GM18861 (cell line): ENCODE data around the gene LRRC32.

Experiments
- ATAC-seq: cut with Tn5 transposase; IDR thresholded peaks from one replicate; pipeline ENCODE4 v1.9.1; 2021; ENCODE audit not compliant: unreplicated experiment

Gene LRRC32

DNA sequence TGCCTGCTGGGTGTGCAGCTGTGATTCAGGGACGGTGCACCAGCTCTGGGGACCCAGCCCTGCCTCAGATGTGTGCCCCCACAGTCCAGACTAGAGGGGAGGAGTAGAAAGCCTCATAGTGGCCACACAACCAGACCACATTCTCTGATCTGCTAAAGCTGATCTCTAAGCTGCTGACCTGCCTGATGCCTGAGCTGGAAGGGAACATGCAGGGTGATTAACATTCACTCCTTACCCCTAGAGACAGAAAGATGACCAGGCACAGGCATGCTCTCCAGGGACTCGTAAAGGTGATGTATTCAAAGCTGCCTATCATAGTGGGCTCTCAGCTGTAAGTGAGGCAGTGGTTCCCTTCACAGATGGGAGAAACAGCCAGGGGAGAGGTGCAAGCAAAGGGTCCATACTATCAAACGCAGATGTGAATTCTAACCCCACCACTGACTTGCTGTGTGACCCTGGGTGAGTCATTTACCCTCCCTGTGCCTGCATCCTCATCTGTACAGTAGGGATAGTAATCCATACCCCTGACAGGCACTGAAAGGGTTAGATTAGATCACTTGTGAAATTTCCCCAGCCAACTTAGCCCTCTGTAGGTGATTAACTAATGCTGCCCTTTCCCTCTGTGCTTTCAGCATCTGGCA is 29.0 kb upstream of the LRRC32 start:
- no peak for ATAC-seq

DNA sequence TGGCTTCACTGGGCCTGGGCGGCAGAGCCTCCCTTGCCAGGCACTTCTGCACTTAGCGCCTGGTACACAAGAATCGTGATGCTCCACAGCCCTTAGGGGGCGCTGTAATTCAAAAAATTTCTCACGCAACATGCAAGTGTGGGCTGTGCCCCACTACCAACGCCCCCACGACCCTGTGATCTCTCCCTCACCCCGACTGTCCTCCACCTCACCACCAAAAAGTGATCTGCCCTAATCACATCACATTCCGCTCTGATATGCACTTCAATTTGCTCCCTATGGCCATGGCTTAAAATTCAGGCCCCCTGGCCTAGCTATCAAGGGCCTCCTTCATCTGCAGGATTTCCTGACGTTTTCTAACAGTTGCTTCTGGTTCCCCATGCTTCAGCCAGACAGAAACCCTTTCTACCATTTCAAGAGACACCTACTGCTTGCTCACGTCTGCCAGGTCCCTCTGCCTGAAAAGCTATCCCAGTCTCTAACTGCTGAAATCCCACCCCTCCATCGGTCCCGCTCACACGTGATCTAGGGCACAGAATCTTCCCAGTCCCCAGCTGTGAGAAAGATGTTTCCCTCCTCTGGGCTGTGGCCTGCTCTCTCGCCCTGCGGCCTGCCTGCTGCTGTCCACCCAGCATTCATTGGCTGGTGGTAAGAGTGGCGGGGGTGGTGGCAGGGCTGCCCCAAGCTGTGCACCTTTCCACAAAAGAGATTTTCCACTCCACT is 27.9 kb upstream of the LRRC32 start:
- ATAC-seq = no peak

- ATAC-seq = no peak
These were observed 26.2 kb upstream of the LRRC32 start for GRCh38 chr11:76696756-76697155.

DNA sequence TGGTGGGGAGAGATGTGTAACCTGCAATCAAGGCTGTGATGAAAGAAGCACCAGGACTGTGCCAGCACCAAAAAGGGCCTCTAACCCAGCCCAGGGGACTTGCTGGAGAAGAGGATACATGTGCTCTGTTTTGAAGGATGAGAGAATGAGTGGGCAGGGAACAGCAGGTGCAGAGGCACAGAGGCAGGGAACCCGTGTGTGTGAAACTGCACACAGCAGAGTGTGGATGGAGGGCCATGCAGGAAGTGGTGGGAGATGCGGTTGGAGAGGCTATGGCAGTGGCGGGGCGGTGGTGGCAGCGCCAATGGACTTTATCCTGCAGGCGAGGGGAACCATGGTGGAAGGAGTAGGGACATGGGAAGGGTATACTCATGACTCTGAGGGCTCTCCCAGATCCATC is 25.2 kb upstream of the LRRC32 start:
- no peak for ATAC-seq

GRCh38 chr11:76695133-76695532 is 24.6 kb upstream of the LRRC32 start:
- ATAC-seq = no peak

- no peak for ATAC-seq
These were observed 24.1 kb upstream of the LRRC32 start for GRCh38 chr11:76694664-76695063.

- ATAC-seq = no peak
These were observed 23.3 kb upstream of the LRRC32 start for GRCh38 chr11:76693806-76694205.

- no peak for ATAC-seq
These were observed 22.4 kb upstream of the LRRC32 start for GRCh38 chr11:76692956-76693355.

DNA sequence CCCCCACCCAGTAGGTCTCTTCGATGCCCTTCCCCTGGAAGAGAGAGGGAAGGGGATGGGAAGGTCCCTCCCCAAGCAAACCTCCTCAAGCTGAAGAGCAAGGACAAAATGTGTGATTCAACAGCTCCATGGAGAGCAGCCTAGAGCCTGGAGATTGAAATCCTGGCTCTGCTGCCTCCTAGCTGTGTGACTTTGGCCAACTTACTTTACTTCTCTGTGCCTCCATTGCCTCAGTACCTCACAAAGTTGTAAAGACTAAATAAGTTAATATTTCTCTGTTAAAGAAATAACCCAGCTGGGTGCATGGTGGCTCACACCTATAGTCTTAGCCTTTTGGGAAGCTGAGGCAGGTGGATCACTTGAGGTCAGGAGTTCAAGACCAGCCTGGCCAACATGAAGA is 21.1 kb upstream of the LRRC32 start:
- no peak for ATAC-seq

DNA sequence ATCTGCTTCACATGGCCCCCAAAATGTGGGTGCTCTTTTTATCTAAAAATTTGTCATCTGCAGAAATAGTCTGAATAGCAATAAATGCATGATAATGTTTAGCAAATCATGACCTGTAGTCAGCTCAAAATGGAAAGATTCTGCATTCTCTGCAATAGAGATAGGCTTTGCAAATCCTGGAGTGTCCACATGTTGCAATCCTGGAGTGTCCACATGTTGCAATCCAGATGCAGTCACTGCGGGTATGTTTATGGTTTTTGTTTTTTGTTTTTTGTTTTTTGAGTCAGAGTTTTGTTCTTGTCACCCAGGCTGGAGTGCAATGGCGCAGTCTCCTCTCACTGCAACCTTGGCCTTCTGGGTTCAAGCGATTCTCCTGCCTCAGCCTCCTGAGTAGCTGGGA is 20.2 kb upstream of the LRRC32 start:
- ATAC-seq = no peak

GRCh38 chr11:76689313-76690260 is 19.0 kb upstream of the LRRC32 start:
- no peak for ATAC-seq

GRCh38 chr11:76688146-76688545 is 17.6 kb upstream of the LRRC32 start:
- ATAC-seq = no peak

DNA sequence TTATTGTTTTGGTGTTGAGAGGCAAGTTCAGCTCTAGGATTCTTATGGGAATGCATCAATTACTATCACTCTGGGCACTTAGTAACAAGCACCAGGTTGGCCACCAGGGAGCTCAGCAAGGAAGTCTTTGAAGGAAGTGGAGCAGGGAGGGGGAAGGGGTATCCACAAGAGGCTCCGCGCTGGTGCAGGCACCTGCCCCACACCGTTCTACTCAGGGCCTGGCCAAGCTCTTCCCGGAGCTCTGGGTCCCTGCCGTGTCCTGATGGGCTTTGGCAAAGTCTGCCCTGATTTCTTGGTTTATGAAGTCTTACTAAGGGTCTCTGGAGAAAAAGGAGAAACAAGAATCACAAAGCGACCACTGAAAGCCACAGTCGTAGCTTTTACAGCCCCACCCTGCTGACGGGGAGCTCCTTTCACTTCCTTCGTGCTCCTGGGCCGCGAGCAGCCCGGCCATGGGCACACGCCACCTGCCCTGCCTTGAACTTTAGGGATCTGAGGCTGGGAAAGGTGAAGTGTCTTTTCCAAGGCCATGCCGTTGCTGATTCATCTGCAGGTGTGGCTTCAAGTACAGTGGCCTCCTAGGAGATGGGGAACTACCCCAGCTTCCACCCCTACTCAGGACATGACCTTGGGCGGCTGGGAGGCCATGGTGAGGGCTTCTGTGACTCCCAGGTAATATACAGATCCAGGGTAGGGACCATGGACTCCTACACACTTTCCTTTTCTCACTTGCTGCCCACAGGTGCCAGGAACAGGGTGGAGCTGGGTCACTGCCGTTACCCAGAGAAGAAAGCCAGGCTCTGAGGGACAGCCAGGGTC is 15.9 kb upstream of the LRRC32 start:
- no peak for ATAC-seq

- no peak for ATAC-seq
These were observed 15.3 kb upstream of the LRRC32 start for GRCh38 chr11:76685831-76686230.

DNA sequence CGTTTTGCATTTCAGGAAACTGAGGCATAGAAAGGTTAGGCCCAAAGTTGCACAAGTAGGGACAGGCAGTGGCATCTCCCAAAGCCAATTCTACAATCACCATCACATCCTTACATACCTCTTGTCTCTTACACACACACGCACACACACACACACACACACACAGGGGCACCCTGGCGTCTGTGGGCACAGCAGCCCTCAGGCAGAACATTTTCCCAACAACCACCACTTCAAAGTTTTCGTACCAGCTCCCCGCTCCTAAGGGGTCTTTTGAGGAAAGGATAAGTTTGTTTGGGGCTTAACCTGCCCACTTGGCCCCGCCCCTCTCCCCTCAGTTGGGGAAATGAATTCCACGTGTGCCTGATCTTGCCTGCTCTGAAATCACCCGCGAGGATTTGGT is 14.7 kb upstream of the LRRC32 start:
- no peak for ATAC-seq

GRCh38 chr11:76684516-76684915 is 14.0 kb upstream of the LRRC32 start:
- ATAC-seq = no peak

GRCh38 chr11:76683161-76684095 is 12.9 kb upstream of the LRRC32 start:
- ATAC-seq = no peak

DNA sequence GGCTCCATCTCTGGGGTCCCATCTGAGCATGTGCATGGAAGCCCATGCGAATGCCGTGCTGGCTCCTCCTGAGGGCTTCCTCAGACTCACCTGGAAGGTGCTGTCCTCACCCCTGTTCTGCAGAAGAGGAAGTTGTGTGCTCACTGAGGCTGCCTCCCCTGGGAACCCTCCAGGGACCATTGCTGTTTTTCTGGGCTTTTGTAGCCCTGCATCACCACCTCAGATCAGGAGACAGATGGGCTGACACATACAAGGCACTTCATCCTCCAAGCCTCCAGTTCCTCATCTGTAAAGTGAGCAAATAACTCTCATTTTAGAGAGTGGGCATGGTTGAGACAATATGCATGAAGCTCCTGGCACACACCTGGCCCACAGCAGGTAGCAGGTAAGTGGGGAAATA is 12.1 kb upstream of the LRRC32 start:
- ATAC-seq = no peak

DNA sequence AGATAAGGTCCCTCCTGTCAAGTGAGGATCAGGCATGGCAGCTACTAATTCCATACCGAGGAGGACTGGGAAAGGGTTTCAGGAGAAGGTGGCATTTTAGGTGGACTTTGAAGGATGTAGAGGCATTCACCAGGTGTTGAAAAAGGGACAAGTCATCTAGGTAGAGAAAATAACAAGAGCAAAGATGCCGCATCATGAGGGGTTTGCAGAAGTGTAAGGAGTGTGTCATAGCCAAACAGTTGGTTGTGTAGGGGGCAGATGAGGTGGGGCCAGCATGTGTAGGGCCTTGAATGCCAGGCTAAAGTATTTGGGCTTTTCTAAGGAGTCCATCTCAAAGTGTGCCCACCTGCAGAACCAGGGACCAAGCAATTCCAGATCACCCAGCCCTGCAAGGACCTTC is 11.6 kb upstream of the LRRC32 start:
- no peak for ATAC-seq
